Pancreas (tissue), 10 donors: Measurements from ENCODE around the gene EFCAB6. TPM values are rescaled to one million over a fixed set of nuclear protein-coding genes. Genes with fewer than 3 reads are reported as not detected.

Source experiments
- ATAC-seq, 4 donors: fragments of 200-7000 bp; cut with Tn5 transposase; one replicate each; pipeline versions ENCODE4 v1.8.0 to v1.9.1; 2020; ENCODE audit warnings: mild to moderate bottlenecking in 4 of 4, moderate library complexity in 4 of 4
- DNase-seq, 6 donors: peaks; one replicate each; pipeline ENCODE4 v3.0.0-alpha.2; 2020
- FAIRE-seq: peaks from 2 replicates; lab custom pipeline; 2012; peaks lifted over from hg19 to GRCh38; lab: Jason Lieb, UNC
- H3K27ac ChIP-seq, 4 donors: fragments of 200-600 bp; sonication (generic); 1 replicate in 3 of 4; 2 replicates in 1 of 4; pipeline versions ENCODE4 v1.5.0 to v1.8.0; 2020
- H3K27me3 ChIP-seq, 4 donors: fragments of 200-600 bp; one replicate each; pipeline ENCODE4 v1.8.0; 2021
- H3K36me3 ChIP-seq, 3 donors: fragments of 200-600 bp; sonication (generic) in 1 of 3; one replicate each; pipeline versions ENCODE4 v1.5.0 to v1.8.0; 2020 to 2021
- H3K4me1 ChIP-seq, 3 donors: fragments of 200-600 bp; one replicate each; pipeline ENCODE4 v1.8.0; 2021
- H3K4me3 ChIP-seq, 4 donors: fragments of 200-600 bp; sonication (generic) in 2 of 4; one replicate each; pipeline versions ENCODE4 v1.5.0 to v1.8.0; 2020 to 2021
- H3K9me3 ChIP-seq, 4 donors: fragments of 200-600 bp; one replicate each; pipeline ENCODE4 v1.8.0; 2021
- CTCF ChIP-seq, 4 donors: fragments of 200-600 bp; sonication (generic) in 3 of 4; IDR thresholded peaks; one replicate each; pipeline versions ENCODE4 v1.5.0 to v1.8.0; 2021; ENCODE audit warnings: antibody characterized with exemption in 4 of 4
- WGBS, 2 donors: extraction: QIAGEN DNeasy Blood & Tissue Kit; methylation state at CpG; one replicate each; pipeline ENCODE4 v1.1.7; 2013; 5-methylcytosine and 5-hydroxymethylcytosine counted together
- intact Hi-C, 3 donors: fragments of 100-400 bp; cut with DNase I; formaldehyde crosslinking; loops; one replicate each; pipeline versions ENCODE4 v1.11.1 to v1.14.2; 2022
- polyA plus RNA-seq, 2 donors: library from polyadenylated mRNA; stranded (reverse); fragments of 200-250 nt; gene quantifications; one replicate each; pipeline ENCODE4 v1.2.3, GENCODE V29; 2013
- total RNA-seq, 6 donors: library from RNA; stranded (reverse); fragmentation: NEBNext Ultra II Directional in 4 of 6; extraction: Animal tissue kit (Norgen Biotek cat#: 25700) in 4 of 6; gene quantifications; one replicate each; pipeline versions ENCODE4 v1.2.1 to v1.2.4, GENCODE V29; 2021 to 2023
- donor health status: healthy with polysubstance abuse.
- donor health status: DM: no; HTN: no; CAD: no; lungs with moderate emphysema.
- donor health status: DM: no; HTN: no; CAD: no.
- donor health status: control.
- donor health status: control.
- donor health status: Bipolar disorder and iron deficiency.
- donor health status: DM: yes; HTN: yes; CAD: no.
- donor health status: DM: no; HTN: no; CAD: no.
- donor health status: DM: no; HTN: no; CAD: no.
- donor health status: DM: yes; HTN: yes; CAD: no.

The EFCAB6 gene
- total and polyA plus RNA-seq, 8 donors: 1.6 to 3.4 (median 2.2) TPM

- intact Hi-C loops: no loop called here
- no peak overlapping the region for H3K4me3 ChIP-seq
- H3K36me3 ChIP-seq: no peaks in the 10 kb centered on the region
- H3K27ac ChIP-seq: no peak overlapping the region
- no peaks in the 10 kb centered on the region for H3K27me3 ChIP-seq
- DNase-seq (no peak), ATAC-seq (no peak), FAIRE-seq (no peak)
- no peaks in the 10 kb centered on the region for H3K4me1 ChIP-seq
- WGBS, 2 donors: 95 to 96% methylated on average over 4 of the region's 4 CpGs
- TF ChIP-seq CTCF (IDR thresholded peaks at IDR 0.05): no peak
- H3K9me3 ChIP-seq: no peaks in the 10 kb centered on the region
Measured at GRCh38 chr22:43622886-43623285, 189.2 kb downstream of the EFCAB6 start.

GRCh38 chr22:43620197-43620596, 191.9 kb downstream of the EFCAB6 start:
- Histone ChIP-seq H3K4me1 (no peaks in the 10 kb centered on the region), H3K36me3 (no peaks in the 10 kb centered on the region), H3K27me3 (no peaks in the 10 kb centered on the region), H3K4me3 (no peak overlapping the region), H3K9me3 (no peaks in the 10 kb centered on the region), H3K27ac (no peak overlapping the region)
- TF ChIP-seq CTCF (IDR thresholded peaks at IDR 0.05): no peak
- FAIRE-seq: no peak
- WGBS, 2 donors: 80 to 95% methylated on average over 3 of the region's 3 CpGs
- intact Hi-C loops: no loop called here
- DNase-seq: no peak
- ATAC-seq: no peak

- 68 to 84% methylated on average over 4 of the region's 4 CpGs for WGBS, 2 donors
- H3K27me3 ChIP-seq: no peaks in the 10 kb centered on the region
- no peak overlapping the region for H3K27ac ChIP-seq
- intact Hi-C loops: no loop called here
- no peak for TF ChIP-seq CTCF (IDR thresholded peaks at IDR 0.05)
- H3K9me3 ChIP-seq: no peaks in the 10 kb centered on the region
- no peak for ATAC-seq
- no peak for DNase-seq
- no peaks in the 10 kb centered on the region for H3K36me3 ChIP-seq
- H3K4me1 ChIP-seq: no peaks in the 10 kb centered on the region
- FAIRE-seq: no peak
- H3K4me3 ChIP-seq: no peak overlapping the region
Measured at GRCh38 chr22:43618517-43618916, 193.6 kb downstream of the EFCAB6 start.

- DNase-seq: no peak
- 40 to 52% methylated on average over 3 of the region's 3 CpGs for WGBS, 2 donors
- Histone ChIP-seq H3K36me3 (no peaks in the 10 kb centered on the region), H3K27me3 (no peaks in the 10 kb centered on the region), H3K27ac (no peak overlapping the region), H3K9me3 (no peaks in the 10 kb centered on the region), H3K4me3 (no peak overlapping the region), H3K4me1 (no peaks in the 10 kb centered on the region)
- intact Hi-C loops: no loop called here
- peak in 3 of 4 donors; percentile 16 to 71 (median 44) for ATAC-seq
- no peak for FAIRE-seq
- TF ChIP-seq CTCF (IDR thresholded peaks at IDR 0.05): no peak
Measured at GRCh38 chr22:43616645-43617044, 195.5 kb downstream of the EFCAB6 start.

- no peak for TF ChIP-seq CTCF (IDR thresholded peaks at IDR 0.05)
- H3K4me1 ChIP-seq: no peaks in the 10 kb centered on the region
- no peaks in the 10 kb centered on the region for H3K27me3 ChIP-seq
- WGBS, 2 donors: 86 to 91% methylated on average over 9 of the region's 9 CpGs
- no peak overlapping the region for H3K27ac ChIP-seq
- ATAC-seq (no peak), FAIRE-seq (no peak), DNase-seq (no peak)
- intact Hi-C loops: no loop called here
- no peaks in the 10 kb centered on the region for H3K9me3 ChIP-seq
- no peak overlapping the region for H3K4me3 ChIP-seq
- no peaks in the 10 kb centered on the region for H3K36me3 ChIP-seq
Measured at GRCh38 chr22:43600265-43600664, 211.8 kb downstream of the EFCAB6 start.
